Subcutaneous abdominal adipose tissue (tissue), 5 donors: Measurements from ENCODE around the gene RESP18.
A peak's percentile ranks its signal among the peaks of the same experiment; 100 is the strongest.

Experiments
- H3K27ac ChIP-seq: one replicate; pipeline ENCODE4 v1.7.0; 2013; ENCODE audit warnings: low read depth, mild to moderate bottlenecking, inconsistent platforms, low read length, moderate library complexity
- H3K27me3 ChIP-seq, 5 donors: one replicate each; pipeline ENCODE4 v1.7.0; 2013; ENCODE audit warnings: low read length in 5 of 5, inconsistent platforms in 1 of 5; ENCODE audit not compliant: control insufficient read depth in 5 of 5, insufficient read depth in 4 of 5
- H3K36me3 ChIP-seq, 5 donors: one replicate each; pipeline ENCODE4 v1.7.0; 2013; ENCODE audit warnings: low read length in 5 of 5; ENCODE audit not compliant: control insufficient read depth in 5 of 5, insufficient read depth in 5 of 5
- H3K4me1 ChIP-seq, 5 donors: one replicate each; pipeline ENCODE4 v1.7.0; 2013; ENCODE audit warnings: low read length in 5 of 5, mild to moderate bottlenecking in 3 of 5, moderate library complexity in 1 of 5; ENCODE audit not compliant: control insufficient read depth in 5 of 5, insufficient read depth in 5 of 5
- H3K4me3 ChIP-seq, 5 donors: one replicate each; pipeline ENCODE4 v1.7.0; 2013; ENCODE audit warnings: low read length in 5 of 5, low read depth in 1 of 5
- H3K9ac ChIP-seq, 5 donors: one replicate each; pipeline ENCODE4 v1.7.0; 2013; ENCODE audit warnings: low read length in 5 of 5, mild to moderate bottlenecking in 4 of 5, moderate library complexity in 3 of 5
- H3K9me3 ChIP-seq, 5 donors: one replicate each; pipeline ENCODE4 v1.7.0; 2013; ENCODE audit warnings: low read length in 5 of 5; ENCODE audit not compliant: control insufficient read depth in 5 of 5
- donor health status: healthy.
- donor health status: healthy.
- donor health status: healthy.
- donor health status: healthy.
- donor health status: healthy.

RESP18 gene

DNA sequence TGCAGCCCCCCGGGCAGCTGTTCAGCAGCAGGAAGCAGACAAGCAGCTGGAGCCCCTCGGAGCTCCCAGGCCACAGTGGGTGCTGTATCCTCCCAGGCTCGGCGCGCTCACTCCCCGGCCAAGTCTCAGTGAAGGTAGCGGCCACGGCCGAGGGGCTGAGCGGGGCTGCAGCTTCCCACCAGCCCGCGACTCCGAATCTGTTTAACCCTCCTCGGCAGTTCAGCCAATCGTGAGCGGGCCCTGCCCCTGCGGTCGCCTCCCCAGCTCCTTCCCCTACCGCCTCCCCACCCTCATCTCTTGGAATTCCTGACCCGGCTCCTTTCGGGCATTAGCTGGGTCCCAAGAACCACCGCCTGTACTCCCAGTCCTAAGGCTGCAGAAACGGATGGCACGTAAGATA, at the start of gene RESP18:
RESP18 (minus strand) TSS at position 203 of the 400 bp plus-strand sequence.
- no peak within 1 kb of the TSS for H3K27ac ChIP-seq
- no peak within 1 kb of the TSS for H3K4me3 ChIP-seq
- H3K4me1 ChIP-seq, result peaks cover 0 to 5% (median 0%) of the 10 kb centered on the region in 5 donors
- peaks cover 0 to 4% (median 2%) of the 10 kb centered on the region in 5 donors for H3K9me3 ChIP-seq
- H3K36me3 ChIP-seq, result no peaks in the 10 kb centered on the region
- H3K27me3 ChIP-seq, result peaks cover 11 to 34% (median 26%) of the 10 kb centered on the region in 5 donors
- H3K9ac ChIP-seq, result no peak within 1 kb of the TSS

GRCh38 chr2:219381448-219381847, 48.9 kb upstream of the RESP18 start:
- H3K27ac ChIP-seq, result no peak overlapping the region
- H3K36me3 ChIP-seq, result peaks cover 3 to 79% (median 67%) of the 10 kb centered on the region in 5 donors
- H3K9me3 ChIP-seq, result no peaks in the 10 kb centered on the region
- no peak overlapping the region for H3K4me3 ChIP-seq
- H3K27me3 ChIP-seq, result no peaks in the 10 kb centered on the region
- H3K4me1 ChIP-seq, result peaks cover 0 to 18% (median 6%) of the 10 kb centered on the region in 5 donors
- no peak overlapping the region for H3K9ac ChIP-seq

- Histone ChIP-seq H3K27ac (no peak overlapping the region), H3K9me3 (no peaks in the 10 kb centered on the region), H3K4me1 (peaks cover 0 to 13% (median 3%) of the 10 kb centered on the region in 5 donors), H3K27me3 (no peaks in the 10 kb centered on the region), H3K36me3 (peaks cover 3 to 77% (median 63%) of the 10 kb centered on the region in 5 donors), H3K4me3 (no peak overlapping the region), H3K9ac (no peak overlapping the region)
These were observed 48.4 kb upstream of the RESP18 start for GRCh38 chr2:219380926-219381325.

DNA sequence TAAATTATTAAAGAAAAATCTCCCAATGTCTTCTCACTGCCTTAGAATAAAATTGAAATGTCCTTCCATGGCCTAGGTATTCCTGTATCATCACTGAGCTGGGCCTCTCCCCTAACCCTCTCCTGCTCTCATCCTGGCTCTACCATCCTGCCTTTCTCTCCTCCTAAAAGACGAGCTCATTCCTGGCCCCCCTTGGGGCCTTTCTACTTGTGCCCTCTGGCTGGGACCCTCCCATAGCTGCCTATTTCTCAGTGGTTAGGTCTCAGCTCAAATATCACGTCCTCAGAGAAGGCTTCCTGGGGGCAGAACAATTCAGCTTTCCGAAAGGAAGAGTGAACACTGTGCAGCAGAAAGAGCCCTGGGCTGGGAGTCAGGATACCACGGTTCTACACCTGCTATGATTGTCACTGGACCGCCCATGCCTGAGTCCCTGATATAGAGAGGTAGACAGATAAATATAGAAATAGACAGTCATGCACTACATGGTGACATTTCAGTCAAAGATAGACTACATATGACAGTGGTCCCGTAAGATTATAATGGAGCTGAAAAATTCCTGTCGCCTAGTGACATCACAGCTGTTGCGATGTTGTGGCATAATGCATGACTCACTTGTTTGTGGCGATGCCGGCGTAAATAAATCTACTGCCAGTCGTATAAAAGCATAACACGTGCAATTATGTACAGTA, 45.8 kb upstream of the RESP18 start:
- Histone ChIP-seq H3K27me3 (no peaks in the 10 kb centered on the region), H3K4me3 (no peak overlapping the region), H3K9me3 (no peaks in the 10 kb centered on the region), H3K9ac (no peak overlapping the region), H3K36me3 (peaks cover 3 to 73% (median 57%) of the 10 kb centered on the region in 5 donors), H3K27ac (no peak overlapping the region), H3K4me1 (no peaks in the 10 kb centered on the region)

DNA sequence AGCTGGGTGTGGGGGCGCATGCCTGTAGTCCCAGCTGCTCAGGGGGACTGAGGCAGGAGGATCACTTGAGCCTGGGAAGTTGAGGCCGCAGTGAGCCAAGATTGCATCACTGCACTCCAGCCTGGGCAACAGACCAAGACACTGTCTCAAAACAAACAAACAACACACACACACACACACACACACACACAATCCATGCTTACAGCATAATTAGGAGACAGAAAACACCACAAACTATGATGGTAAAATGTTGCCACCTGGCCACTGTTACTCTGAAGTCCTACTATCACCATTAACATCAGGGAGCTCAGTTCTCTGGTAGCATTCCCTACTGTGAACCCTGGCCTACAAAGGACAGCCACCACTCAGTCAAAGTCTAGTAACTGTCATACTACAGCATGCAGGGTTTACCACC, 36.9 kb upstream of the RESP18 start:
- Histone ChIP-seq H3K36me3 (peaks cover 0 to 17% (median 11%) of the 10 kb centered on the region in 5 donors), H3K27me3 (no peaks in the 10 kb centered on the region), H3K9me3 (no peaks in the 10 kb centered on the region), H3K4me3 (no peak overlapping the region), H3K4me1 (peaks cover 2 to 14% (median 13%) of the 10 kb centered on the region in 5 donors), H3K9ac (no peak overlapping the region), H3K27ac (no peak overlapping the region)

DNA sequence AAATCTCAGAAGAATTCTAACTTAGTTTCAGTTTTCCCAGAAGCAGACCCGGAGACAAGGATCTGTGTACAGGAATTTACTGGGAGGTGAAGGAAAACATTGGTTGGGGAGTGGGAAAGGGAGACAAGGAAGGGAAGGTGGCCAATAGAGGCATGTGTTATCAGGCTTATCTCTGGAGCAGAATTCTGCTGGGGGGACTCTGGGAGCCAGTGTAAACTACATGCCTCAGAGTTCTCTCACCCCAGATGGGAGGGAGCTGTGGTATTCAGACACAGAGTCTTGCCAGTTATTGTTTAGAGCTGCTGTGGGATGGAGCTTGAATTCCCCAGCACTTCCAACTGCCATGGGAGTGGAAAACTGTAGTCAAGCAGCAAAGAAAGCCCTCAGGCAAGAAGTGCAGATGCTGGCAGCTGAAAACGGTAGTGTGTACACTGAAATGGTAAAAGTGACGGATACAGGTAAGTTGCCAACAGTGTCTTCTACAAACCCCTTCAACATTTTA, 36.2 kb upstream of the RESP18 start:
- peak overlapping the region in 2 of 5 donors; percentile 17 to 51 for H3K4me3 ChIP-seq
- H3K27ac ChIP-seq, result no peak overlapping the region
- peaks cover 2 to 14% (median 13%) of the 10 kb centered on the region in 5 donors for H3K4me1 ChIP-seq
- H3K36me3 ChIP-seq, result peaks cover 0 to 9% (median 5%) of the 10 kb centered on the region in 5 donors
- peak overlapping the region in 1 of 5 donors; percentile 56 for H3K9ac ChIP-seq
- H3K9me3 ChIP-seq, result no peaks in the 10 kb centered on the region
- H3K27me3 ChIP-seq, result no peaks in the 10 kb centered on the region

GRCh38 chr2:219362524-219363164, 30.1 kb upstream of the RESP18 start:
- no peak overlapping the region for H3K9ac ChIP-seq
- no peaks in the 10 kb centered on the region for H3K9me3 ChIP-seq
- H3K4me1 ChIP-seq, result peaks cover 0 to 22% (median 14%) of the 10 kb centered on the region in 5 donors
- H3K4me3 ChIP-seq, result no peak overlapping the region
- no peak overlapping the region for H3K27ac ChIP-seq
- peaks cover 0 to 19% (median 15%) of the 10 kb centered on the region in 5 donors for H3K27me3 ChIP-seq
- peaks cover 0 to 16% (median 3%) of the 10 kb centered on the region in 5 donors for H3K36me3 ChIP-seq

- Histone ChIP-seq H3K9me3 (no peaks in the 10 kb centered on the region), H3K4me3 (no peak overlapping the region), H3K27ac (no peak overlapping the region), H3K36me3 (peaks cover 0 to 16% (median 3%) of the 10 kb centered on the region in 5 donors), H3K9ac (no peak overlapping the region), H3K4me1 (peaks cover 0 to 23% (median 14%) of the 10 kb centered on the region in 5 donors), H3K27me3 (peaks cover 0 to 19% (median 15%) of the 10 kb centered on the region in 5 donors)
These were observed 29.5 kb upstream of the RESP18 start for GRCh38 chr2:219362072-219362471.

- Histone ChIP-seq H3K9ac (no peak overlapping the region), H3K27me3 (peaks cover 0 to 37% (median 16%) of the 10 kb centered on the region in 5 donors), H3K9me3 (no peaks in the 10 kb centered on the region), H3K4me3 (peak overlapping the region in 3 of 5 donors; percentile 49 to 57 (median 51)), H3K27ac (no peak overlapping the region), H3K36me3 (peaks cover 0 to 11% (median 3%) of the 10 kb centered on the region in 5 donors), H3K4me1 (peaks cover 0 to 23% (median 14%) of the 10 kb centered on the region in 5 donors)
These were observed 25.9 kb upstream of the RESP18 start for GRCh38 chr2:219358170-219359075.
